ENCODE results near the gene PARM1. TPM values are rescaled to one million over a fixed set of nuclear protein-coding genes. Genes with fewer than 3 reads are reported as not detected.
"Not testable (repeated sequence)": the region's sequence is repeated elsewhere in the genome, so short reads cannot be mapped to it uniquely, and the experiment has no call there.

The PARM1 gene
- total RNA-seq, 2 donors from 2014 or later, result 105 to 133 TPM

GRCh38 chr4:74983253-74983635, 50.3 kb downstream of the PARM1 start:
- Histone ChIP-seq H3K27ac (no peak overlapping the region), H3K4me1 (replicated peaks) (no peaks in the 10 kb centered on the region), H3K27me3 (replicated peaks; ENCODE audit: insufficient read depth) (no peaks in the 10 kb centered on the region), H3K36me3 (no peaks in the 10 kb centered on the region), H3K9me3 (no peaks in the 10 kb centered on the region), H3K4me3 (no peak overlapping the region)
- intact Hi-C loops (cut with DNase I), result no loop called here
- TF ChIP-seq CTCF (IDR thresholded peaks at IDR 0.05), result no peak
- TF ChIP-seq POLR2AphosphoS5 (IDR thresholded peaks at IDR 0.05), result no peak
- TF ChIP-seq POLR2A (IDR thresholded peaks at IDR 0.05), result no peak
- no peak for DNase-seq (ENCODE audit: low spot score)

GRCh38 chr4:74990276-74990875, 57.5 kb downstream of the PARM1 start:
- peak overlapping the region in 1 of 2 donors; percentile 11 for H3K27ac ChIP-seq
- H3K27me3 ChIP-seq (replicated peaks; ENCODE audit: insufficient read depth), result no peaks in the 10 kb centered on the region
- no peaks in the 10 kb centered on the region for H3K36me3 ChIP-seq
- H3K4me3 ChIP-seq, result no peak overlapping the region
- H3K4me1 ChIP-seq (replicated peaks), result no peaks in the 10 kb centered on the region
- no peak for TF ChIP-seq POLR2A (IDR thresholded peaks at IDR 0.05)
- peak; percentile 71 for TF ChIP-seq POLR2AphosphoS5 (IDR thresholded peaks at IDR 0.05)
- TF ChIP-seq CTCF (IDR thresholded peaks at IDR 0.05), result no peak
- intact Hi-C loops (cut with DNase I), result no loop called here
- no peaks in the 10 kb centered on the region for H3K9me3 ChIP-seq
- WGBS, result 13% methylated on average over 2 of the region's 2 CpGs
- peak; percentile 47 for DNase-seq (ENCODE audit: low spot score)

- intact Hi-C loops (cut with DNase I); H3K36me3 ChIP-seq; DNase-seq (ENCODE audit: low spot score); H3K4me3 ChIP-seq; H3K9me3 ChIP-seq; H3K27ac ChIP-seq; H3K4me1 ChIP-seq (replicated peaks); H3K27me3 ChIP-seq (replicated peaks; ENCODE audit: insufficient read depth): not testable (repeated sequence)
- 92% methylated on average over 2 of the region's 2 CpGs for WGBS
Observed at GRCh38 chr4:74994436-74994835, 61.5 kb downstream of the PARM1 start.

GRCh38 chr4:74996996-74997395, 64.1 kb downstream of the PARM1 start:
- no peak overlapping the region for H3K27ac ChIP-seq
- no peaks in the 10 kb centered on the region for H3K4me1 ChIP-seq (replicated peaks)
- H3K27me3 ChIP-seq (replicated peaks; ENCODE audit: insufficient read depth), result no peaks in the 10 kb centered on the region
- DNase-seq (ENCODE audit: low spot score), result no peak
- WGBS, result 26% methylated on average over 1 of the region's 1 CpG
- H3K4me3 ChIP-seq, result no peak overlapping the region
- TF ChIP-seq POLR2AphosphoS5 (IDR thresholded peaks at IDR 0.05), result no peak
- H3K9me3 ChIP-seq, result no peaks in the 10 kb centered on the region
- intact Hi-C loops (cut with DNase I), result no loop called here
- no peaks in the 10 kb centered on the region for H3K36me3 ChIP-seq

GRCh38 chr4:74997948-74998729, 65.2 kb downstream of the PARM1 start:
- peak; percentile 15 for DNase-seq (ENCODE audit: low spot score)
- no peak overlapping the region for H3K27ac ChIP-seq
- no peaks in the 10 kb centered on the region for H3K9me3 ChIP-seq
- no peaks in the 10 kb centered on the region for H3K36me3 ChIP-seq
- TF ChIP-seq POLR2AphosphoS5 (IDR thresholded peaks at IDR 0.05) (no peak), POLR2A (IDR thresholded peaks at IDR 0.05) (no peak), CTCF (IDR thresholded peaks at IDR 0.05) (no peak)
- 35% methylated on average over 3 of the region's 3 CpGs for WGBS
- H3K27me3 ChIP-seq (replicated peaks; ENCODE audit: insufficient read depth), result no peaks in the 10 kb centered on the region
- intact Hi-C loops (cut with DNase I), result no loop called here
- no peaks in the 10 kb centered on the region for H3K4me1 ChIP-seq (replicated peaks)
- H3K4me3 ChIP-seq, result no peak overlapping the region
